IMR-90 (cell line): ENCODE results near the gene JMJD7. TPM values are rescaled to one million over a fixed set of nuclear protein-coding genes. Genes with fewer than 3 reads are reported as not detected.

Experiments
- ATAC-seq: fragments of 200-7000 bp; cut with Tn5 transposase; 2 replicates; pipeline ENCODE4 v1.9.1; 2020; ENCODE audit warnings: low read depth, mild to moderate bottlenecking, moderate library complexity
- Bru-seq: library from RNA; stranded (reverse); fragments of 400-500 nt; gene quantifications from one replicate; lab custom pipeline; 2021; lab: Mats Ljungman, UMichigan
- BruChase-seq, 2 experiments: library from RNA; stranded (reverse); fragments of 400-500 nt; gene quantifications; one replicate each; lab custom pipeline; 2021; lab: Mats Ljungman, UMichigan
- BruUV-seq: library from RNA; stranded (reverse); fragments of 400-500 nt; replicated peaks from 2 replicates; lab custom pipeline; 2021; lab: Mats Ljungman, UMichigan
- CTCF ChIA-PET: fragments of 300-600 bp; formaldehyde crosslinking; extraction: SDS; loops from one replicate; lab custom pipeline; 2021; ENCODE audit warnings: antibody characterized with exemption; lab: Yijun Ruan, JAX
- POLR2A ChIA-PET: fragments of 300-600 bp; sonication (Branson Sonifier 250); formaldehyde crosslinking; loops from one replicate; lab custom pipeline; 2022; ENCODE audit warnings: antibody characterized with exemption; ENCODE audit not compliant: unreplicated experiment; lab: Charles Lee
- DNase-seq: peaks from one replicate; pipeline ENCODE4 v3.0.0; 2013
- H2AFZ ChIP-seq: replicated peaks from 2 replicates; pipeline ENCODE3; 2013; ENCODE audit warnings: low read length, mild to moderate bottlenecking; ENCODE audit not compliant: poor library complexity
- H2AK5ac ChIP-seq: 2 replicates; pipeline ENCODE4 v1.6.1; 2013; ENCODE audit warnings: low read depth, low read length, inconsistent platforms
- H2AK9ac ChIP-seq: replicated peaks from 2 replicates; pipeline ENCODE3; 2013; ENCODE audit warnings: mild to moderate bottlenecking, low read depth, low read length, moderate library complexity; ENCODE audit not compliant: poor library complexity
- H2BK120ac ChIP-seq: 2 replicates; pipeline ENCODE4 v1.6.1; 2013; ENCODE audit warnings: low read depth, low read length, inconsistent platforms
- H2BK15ac ChIP-seq: 3 replicates; pipeline ENCODE4 v1.6.1; 2013; ENCODE audit warnings: low read depth, low read length, inconsistent platforms
- H2BK20ac ChIP-seq: 2 replicates; pipeline ENCODE4 v1.6.1; 2013; ENCODE audit warnings: low read depth, mild to moderate bottlenecking, inconsistent platforms, low read length, moderate library complexity
- H2BK5ac ChIP-seq: 2 replicates; pipeline ENCODE4 v1.6.1; 2013; ENCODE audit warnings: mild to moderate bottlenecking, low read depth, low read length, inconsistent platforms; ENCODE audit not compliant: poor library complexity, severe bottlenecking
- H3K14ac ChIP-seq: replicated peaks from 2 replicates; pipeline ENCODE4 v1.6.1; 2013; ENCODE audit warnings: low read depth, low read length, inconsistent platforms
- H3K18ac ChIP-seq: 2 replicates; pipeline ENCODE4 v1.6.1; 2013; ENCODE audit warnings: low read depth, low read length, control low read depth
- H3K23ac ChIP-seq: 2 replicates; pipeline ENCODE4 v1.6.1; 2013; ENCODE audit warnings: low read depth, low read length, inconsistent platforms
- H3K27ac ChIP-seq: 2 replicates; pipeline ENCODE4 v1.5.1; 2013; ENCODE audit warnings: mild to moderate bottlenecking, control low read depth, low read length; ENCODE audit not compliant: insufficient read depth
- H3K27me3 ChIP-seq: 2 replicates; pipeline ENCODE4 v1.6.1; 2013; ENCODE audit warnings: low read length; ENCODE audit not compliant: control insufficient read depth, insufficient read depth
- H3K36me3 ChIP-seq: 2 replicates; pipeline ENCODE4 v1.6.1; 2013; ENCODE audit warnings: low read length, mixed read lengths; ENCODE audit not compliant: control insufficient read depth, insufficient read depth
- H3K4ac ChIP-seq: 2 replicates; pipeline ENCODE4 v1.6.1; 2013; ENCODE audit warnings: low read depth, low read length, inconsistent platforms
- H3K4me1 ChIP-seq: 2 replicates; pipeline ENCODE4 v1.6.1; 2013; ENCODE audit warnings: low read length, mixed read lengths; ENCODE audit not compliant: control insufficient read depth, insufficient read depth
- H3K4me2 ChIP-seq: 2 replicates; pipeline ENCODE4 v1.6.1; 2013; ENCODE audit warnings: low read depth, mild to moderate bottlenecking, control low read depth, low read length, moderate library complexity
- H3K4me3 ChIP-seq: 2 replicates; pipeline ENCODE4 v1.5.1; 2013; ENCODE audit warnings: low read depth, mild to moderate bottlenecking, control low read depth, low read length, moderate library complexity; ENCODE audit not compliant: insufficient read depth
- H3K56ac ChIP-seq: 2 replicates; pipeline ENCODE4 v1.6.1; 2013; ENCODE audit warnings: low read length, inconsistent platforms; ENCODE audit not compliant: insufficient read depth; ENCODE audit errors: extremely low read depth
- H3K79me1 ChIP-seq, 2 experiments: 2 replicates each; pipeline ENCODE4 v1.6.1; 2013; ENCODE audit warnings: low read length in 2 of 2, inconsistent platforms in 1 of 2, low read depth in 1 of 2
- H3K9ac ChIP-seq: 2 replicates; pipeline ENCODE4 v1.6.1; 2013; ENCODE audit warnings: low read depth, low read length, control low read depth
- H3K9me1 ChIP-seq: 2 replicates; pipeline ENCODE4 v1.6.1; 2013; ENCODE audit warnings: low read length, inconsistent platforms; ENCODE audit not compliant: insufficient read depth
- H3K9me3 ChIP-seq: 2 replicates; pipeline ENCODE4 v1.6.1; 2013; ENCODE audit warnings: low read length; ENCODE audit not compliant: control insufficient read depth, insufficient read depth
- H4K20me1 ChIP-seq: 2 replicates; pipeline ENCODE4 v1.6.1; 2013; ENCODE audit warnings: low read length, inconsistent platforms; ENCODE audit not compliant: insufficient read depth
- H4K5ac ChIP-seq: 2 replicates; pipeline ENCODE4 v1.6.1; 2013; ENCODE audit warnings: mild to moderate bottlenecking, low read depth, low read length, control low read depth
- H4K8ac ChIP-seq, 2 experiments: 2 replicates each; pipeline ENCODE4 v1.6.1; 2013; ENCODE audit warnings: low read depth in 2 of 2, low read length in 2 of 2, control low read depth in 1 of 2, inconsistent platforms in 1 of 2
- H4K91ac ChIP-seq: 2 replicates; pipeline ENCODE4 v1.6.1; 2013; ENCODE audit warnings: low read depth, low read length, inconsistent platforms; ENCODE audit not compliant: insufficient read depth
- CEBPB ChIP-seq: IDR thresholded peaks from 2 replicates; pipeline ENCODE4 v1.6.1; 2012; ENCODE audit warnings: low read depth, low read length, improper control_type of control experiment
- FOS ChIP-seq: fragments of 150-350 bp; IDR thresholded peaks from 2 replicates; pipeline ENCODE4 v1.6.1; 2016; ENCODE audit warnings: low read depth, low read length
- MAFK ChIP-seq: IDR thresholded peaks from 2 replicates; pipeline ENCODE4 v1.6.1; 2012; ENCODE audit warnings: low read depth, low read length, improper control_type of control experiment
- MAZ ChIP-seq: IDR thresholded peaks from 2 replicates; pipeline ENCODE4 v1.6.1; 2012; ENCODE audit warnings: low read depth, mild to moderate bottlenecking, low read length, improper control_type of control experiment, moderate library complexity, borderline replicate concordance
- MXI1 ChIP-seq: IDR thresholded peaks from 2 replicates; pipeline ENCODE4 v1.6.1; 2012; ENCODE audit warnings: low read depth, mild to moderate bottlenecking, low read length, moderate library complexity, borderline replicate concordance
- NFE2L2 ChIP-seq: fragments of 150-350 bp; IDR thresholded peaks from 2 replicates; pipeline ENCODE4 v1.6.1; 2016; ENCODE audit warnings: low read depth, mild to moderate bottlenecking, low read length
- POLR2A ChIP-seq: IDR thresholded peaks from 2 replicates; pipeline ENCODE4 v1.6.1; 2012; ENCODE audit warnings: mild to moderate bottlenecking, low read depth, low read length
- RAD21 ChIP-seq: IDR thresholded peaks from 2 replicates; pipeline ENCODE4 v1.6.1; 2012; ENCODE audit warnings: low read length, improper control_type of control experiment
- SMC3 ChIP-seq: fragments of 150-350 bp; IDR thresholded peaks from 2 replicates; pipeline ENCODE4 v1.6.1; 2016; ENCODE audit warnings: low read depth, mild to moderate bottlenecking, antibody characterized with exemption, low read length, moderate library complexity
- WGBS, 2 experiments: methylation state at CpG; one replicate each; pipeline versions ENCODE4 v1.1.5 to v1.1.7; 2013; ENCODE audit warnings: missing lambda C conversion rate in 2 of 2; ENCODE audit not compliant: insufficient read length in 1 of 2; ENCODE audit errors: extremely low coverage in 2 of 2; 5-methylcytosine and 5-hydroxymethylcytosine counted together
- dilution Hi-C: fragments of 300-500 bp; cut with HindIII; formaldehyde crosslinking; loops from one replicate; pipeline ENCODE4 v1.14.3; 2018; ENCODE audit warnings: low sequenced_read_pairs; ENCODE audit not compliant: unreplicated experiment
- in situ Hi-C: fragments of 300-500 bp; cut with MboI; formaldehyde crosslinking; loops from 3 replicates; pipeline ENCODE4 v1.14.3; 2019; ENCODE audit warnings: low sequenced_read_pairs, inconsistent platforms, mixed read lengths
- intact Hi-C: fragments of 100-400 bp; cut with micrococcal nuclease; formaldehyde crosslinking; loops from 2 replicates; pipeline ENCODE4 v1.10.0; 2022
- long read RNA-seq: library from polyadenylated mRNA; unstranded; transcript quantifications from one replicate; pipeline ENCODE4 v2.0.0, GENCODE V29; 2021; ENCODE audit not compliant: unreplicated experiment
- polyA plus RNA-seq, 3 experiments: library from polyadenylated mRNA; depleted of rRNA; stranded (reverse); fragments of >200 nt; gene quantifications; 2 replicates each; pipeline ENCODE4 v1.2.3, GENCODE V29; 2012; ENCODE audit warnings: low replicate concordance in 1 of 3
- total RNA-seq: library from RNA; depleted of rRNA; stranded (reverse); fragments of >200 nt; gene quantifications from 2 replicates; pipeline ENCODE4 v1.2.3, GENCODE V29; 2012; rRNA removed
- TF ChIP-seq, protein P1 (sequence below): fragments of 150-350 bp; IDR thresholded peaks from 2 replicates; pipeline ENCODE4 v1.6.1; 2017; ENCODE audit warnings: mild to moderate bottlenecking, antibody characterized with exemption, low read length, low read depth

The JMJD7 gene
- 3.6 and 5.0 TPM in 2 replicates for total RNA-seq
- polyA plus RNA-seq (2012; rRNA removed) = 6.3 and 8.1 TPM in 2 replicates
- polyA plus RNA-seq (2012; cell fraction: cytosol; rRNA removed) = 7.9 and 8.2 TPM in 2 replicates
- 12.6 and 22.4 TPM in 2 replicates for polyA plus RNA-seq (2012; cell fraction: nucleus; rRNA removed; ENCODE audit: low replicate concordance)
- Bru-seq, nascent RNA = percentile 57 among the genes with signal in this experiment
- percentile 79 among the genes with signal in this experiment for BruChase-seq, experiment 1, labeled RNA remaining after a 6-hour chase
- percentile 74 among the genes with signal in this experiment for BruChase-seq, experiment 2, labeled RNA remaining after a 2-hour chase
- long read RNA-seq, partial matches to known transcripts = 1 of 5 reads
- long read RNA-seq, other reads (novel, unspliced or antisense) = 1 of 5 reads

DNA sequence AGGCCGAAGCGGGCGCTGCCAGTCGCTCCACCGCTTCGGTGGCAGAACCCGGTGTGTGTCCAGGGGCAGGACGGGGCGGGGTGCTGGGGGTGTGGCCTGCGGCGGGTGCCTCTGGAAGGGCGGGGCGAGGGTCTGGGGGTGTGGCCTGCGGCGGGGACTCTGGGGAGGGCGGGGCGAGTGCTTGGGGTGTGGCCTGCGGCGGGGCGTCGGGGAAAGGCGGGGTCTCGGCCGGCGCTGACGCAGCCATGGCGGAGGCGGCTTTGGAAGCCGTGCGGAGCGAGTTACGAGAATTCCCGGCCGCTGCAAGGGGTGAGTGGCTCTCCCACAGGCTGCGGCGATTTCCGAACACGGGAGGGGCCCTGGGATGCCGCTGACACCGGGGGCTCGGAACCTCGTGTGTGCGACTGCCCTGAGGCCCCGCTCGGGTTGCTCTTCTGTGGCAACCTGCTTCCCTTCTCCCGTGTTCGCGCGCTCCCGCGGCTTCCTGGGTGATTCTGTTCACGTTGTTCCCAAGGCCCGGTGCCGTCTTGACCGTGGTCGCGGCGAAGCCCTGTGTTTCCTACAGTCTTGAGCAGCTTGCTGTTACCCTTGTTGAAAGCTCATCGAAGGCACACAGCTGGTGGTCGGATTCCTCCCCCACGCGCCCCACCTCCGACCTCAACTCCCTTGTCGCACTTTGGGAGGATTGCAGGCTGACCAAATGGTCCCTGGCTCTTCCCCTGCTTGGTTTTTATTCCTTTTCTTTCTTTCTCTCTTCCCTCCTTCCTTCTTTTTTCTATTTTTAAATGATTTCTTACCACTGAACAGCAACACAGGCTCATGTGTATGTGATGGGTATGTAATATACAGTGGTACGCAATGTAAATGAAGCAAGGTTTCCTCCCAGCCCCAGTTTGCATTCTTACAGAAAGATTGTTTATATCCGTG lies at the start of gene JMJD7:
TSS of gene JMJD7 (plus strand) at position 213 of the 927 bp plus-strand sequence. CDS start at position 246, 33 bp downstream.
- H3K27ac ChIP-seq = peak within 1 kb of the TSS; percentile 50
- H2BK5ac ChIP-seq = peak within 1 kb of the TSS; percentile 12
- H3K27me3 ChIP-seq = no peaks in the 10 kb centered on the region
- no TSS peak for BruUV-seq
- CTCF ChIA-PET = no interaction called here
- H2AK5ac ChIP-seq = peak within 1 kb of the TSS; percentile 73
- DNase-seq (peak; percentile 81), ATAC-seq (peak; percentile 97)
- peak within 1 kb of the TSS; percentile 64; the same call in 1 of the 2 replicates for H3K23ac ChIP-seq
- peak within 1 kb of the TSS; percentile 64 for H4K91ac ChIP-seq
- H3K4me2 ChIP-seq = peak within 1 kb of the TSS; percentile 92
- H2AFZ ChIP-seq = peak within 1 kb of the TSS; percentile 98
- H3K18ac ChIP-seq = peak within 1 kb of the TSS; percentile 21
- no peak within 1 kb of the TSS; the same call in 2 of the 3 replicates for H2BK15ac ChIP-seq
- POLR2A ChIA-PET = no interaction called here
- H3K4me1 ChIP-seq = peaks cover 2% of the 10 kb centered on the region; the same call in 1 of the 2 replicates
- H3K4ac ChIP-seq = peak within 1 kb of the TSS; percentile 82
- H3K9me1 ChIP-seq = peaks cover 10% of the 10 kb centered on the region; the same call in 1 of the 2 replicates
- peak within 1 kb of the TSS; percentile 45 for H4K5ac ChIP-seq
- H3K4me3 ChIP-seq = peak within 1 kb of the TSS; percentile 73
- no peak within 1 kb of the TSS for H2BK20ac ChIP-seq
- TF ChIP-seq MAFK = no peak
- TF ChIP-seq RAD21 = no peak
- peak; percentile 59; the same call in 1 of the 2 replicates for TF ChIP-seq POLR2A
- TF ChIP-seq, protein P1, sequence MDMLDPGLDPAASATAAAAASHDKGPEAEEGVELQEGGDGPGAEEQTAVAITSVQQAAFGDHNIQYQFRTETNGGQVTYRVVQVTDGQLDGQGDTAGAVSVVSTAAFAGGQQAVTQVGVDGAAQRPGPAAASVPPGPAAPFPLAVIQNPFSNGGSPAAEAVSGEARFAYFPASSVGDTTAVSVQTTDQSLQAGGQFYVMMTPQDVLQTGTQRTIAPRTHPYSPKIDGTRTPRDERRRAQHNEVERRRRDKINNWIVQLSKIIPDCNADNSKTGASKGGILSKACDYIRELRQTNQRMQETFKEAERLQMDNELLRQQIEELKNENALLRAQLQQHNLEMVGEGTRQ = no peak
- no peak for TF ChIP-seq SMC3
- no peak for TF ChIP-seq CEBPB
- TF ChIP-seq MAZ = no peak; the same call in 1 of the 2 replicates
- no peak for TF ChIP-seq NFE2L2
- no peak for TF ChIP-seq FOS
- peak; percentile 39; the same call in 1 of the 2 replicates for TF ChIP-seq MXI1
- peaks cover 3% of the 10 kb centered on the region for H4K20me1 ChIP-seq
- H3K14ac ChIP-seq = peak within 1 kb of the TSS; percentile 78
- peak within 1 kb of the TSS; percentile 68 for H3K9ac ChIP-seq
- peak within 1 kb of the TSS; percentile 65 for H3K56ac ChIP-seq
- 0% methylated on average over 36 of the region's 66 CpGs; no CpG with 5 or more reads in 1 of the 2 experiments for WGBS, 2 experiments
- no peak within 1 kb of the TSS for H2BK120ac ChIP-seq
- H2AK9ac ChIP-seq = peak within 1 kb of the TSS; percentile 88
- dilution Hi-C loops (no loop called here), intact Hi-C loops (loop anchor here (1.0 kb wide), 2 partner anchors 54 to 76 kb away; partner anchors contain the start of gene MAPKBP1), in situ Hi-C loops (no loop called here)
- H4K8ac ChIP-seq = peak within 1 kb of the TSS in 1 of 2 experiments; percentile 66; a peak in 1 of 4 replicates
- H3K79me1 ChIP-seq = peaks cover 17 to 30% of the 10 kb centered on the region in 2 experiments
- H3K36me3 ChIP-seq = peaks cover 29% of the 10 kb centered on the region
- H3K9me3 ChIP-seq = no peaks in the 10 kb centered on the region
